ENCODE data around the gene MTERF2.

- TF ChIP-seq, protein P1, sequence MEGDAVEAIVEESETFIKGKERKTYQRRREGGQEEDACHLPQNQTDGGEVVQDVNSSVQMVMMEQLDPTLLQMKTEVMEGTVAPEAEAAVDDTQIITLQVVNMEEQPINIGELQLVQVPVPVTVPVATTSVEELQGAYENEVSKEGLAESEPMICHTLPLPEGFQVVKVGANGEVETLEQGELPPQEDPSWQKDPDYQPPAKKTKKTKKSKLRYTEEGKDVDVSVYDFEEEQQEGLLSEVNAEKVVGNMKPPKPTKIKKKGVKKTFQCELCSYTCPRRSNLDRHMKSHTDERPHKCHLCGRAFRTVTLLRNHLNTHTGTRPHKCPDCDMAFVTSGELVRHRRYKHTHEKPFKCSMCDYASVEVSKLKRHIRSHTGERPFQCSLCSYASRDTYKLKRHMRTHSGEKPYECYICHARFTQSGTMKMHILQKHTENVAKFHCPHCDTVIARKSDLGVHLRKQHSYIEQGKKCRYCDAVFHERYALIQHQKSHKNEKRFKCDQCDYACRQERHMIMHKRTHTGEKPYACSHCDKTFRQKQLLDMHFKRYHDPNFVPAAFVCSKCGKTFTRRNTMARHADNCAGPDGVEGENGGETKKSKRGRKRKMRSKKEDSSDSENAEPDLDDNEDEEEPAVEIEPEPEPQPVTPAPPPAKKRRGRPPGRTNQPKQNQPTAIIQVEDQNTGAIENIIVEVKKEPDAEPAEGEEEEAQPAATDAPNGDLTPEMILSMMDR (IDR thresholded peaks at IDR 0.05), result no peak
- TF ChIP-seq EZH2phosphoT487 (IDR thresholded peaks at IDR 0.05), result no peak
These were observed 1.5 kb downstream of the MTERF2 start for GRCh38 chr12:106985479-106985878.

Data from neural progenitor cell (in vitro differentiated cells).